GM18502 (cell line): ENCODE measurements around the gene PCDH15.

Source experiments
- ATAC-seq: cut with Tn5 transposase; IDR thresholded peaks from one replicate; pipeline ENCODE4 v1.9.1; 2021; ENCODE audit warnings: mild to moderate bottlenecking; ENCODE audit not compliant: unreplicated experiment, poor library complexity

The PCDH15 gene

GRCh38 chr10:54800741-54801421 is at the start of gene PCDH15:
Gene PCDH15, minus strand, starts transcription at chr10:54801231. Its CDS starts 136,969 bp downstream, at chr10:54664262.
- peak; percentile 59 for ATAC-seq

GRCh38 chr10:54843932-54844331 is 42.9 kb upstream of the PCDH15 start:
- no peak for ATAC-seq

- ATAC-seq: no peak
Observed at GRCh38 chr10:54843085-54843646, 42.1 kb upstream of the PCDH15 start.

- no peak for ATAC-seq
Observed at GRCh38 chr10:54837479-54837878, 36.4 kb upstream of the PCDH15 start.

- ATAC-seq: no peak
Observed at GRCh38 chr10:54833029-54833428, 32.0 kb upstream of the PCDH15 start.

- no peak for ATAC-seq
Observed at GRCh38 chr10:54826994-54827560, 26.0 kb upstream of the PCDH15 start.

- no peak for ATAC-seq
Observed at GRCh38 chr10:54815583-54815982, 14.6 kb upstream of the PCDH15 start.

- no peak for ATAC-seq
Observed at GRCh38 chr10:54808186-54808935, 7.3 kb upstream of the PCDH15 start.

- no peak for ATAC-seq
Observed at GRCh38 chr10:54799506-54799905, 1.5 kb downstream of the PCDH15 start.

- ATAC-seq: no peak
Observed at GRCh38 chr10:54797636-54798321, 3.3 kb downstream of the PCDH15 start.

GRCh38 chr10:54796881-54797280 is 4.2 kb downstream of the PCDH15 start:
- ATAC-seq: no peak

- no peak for ATAC-seq
Observed at GRCh38 chr10:54776622-54777021, 24.4 kb downstream of the PCDH15 start.

- no peak for ATAC-seq
Observed at GRCh38 chr10:54772468-54773122, 28.4 kb downstream of the PCDH15 start.

- no peak for ATAC-seq
Observed at GRCh38 chr10:54769051-54769450, 32.0 kb downstream of the PCDH15 start.

GRCh38 chr10:54758791-54759190 is 42.2 kb downstream of the PCDH15 start:
- no peak for ATAC-seq

GRCh38 chr10:54749623-54750022 is 51.4 kb downstream of the PCDH15 start:
- no peak for ATAC-seq

- no peak for ATAC-seq
Observed at GRCh38 chr10:54745436-54745835, 55.6 kb downstream of the PCDH15 start.

GRCh38 chr10:54742416-54742815 is 58.6 kb downstream of the PCDH15 start:
- ATAC-seq: no peak

- ATAC-seq: no peak
Observed at GRCh38 chr10:54728511-54728910, 72.5 kb downstream of the PCDH15 start.

GRCh38 chr10:54722075-54722474 is 79.0 kb downstream of the PCDH15 start:
- ATAC-seq: no peak
